GM23338 (cell line): ENCODE results near the gene SPDL1. TPM values are rescaled to one million over a fixed set of nuclear protein-coding genes. Genes with fewer than 3 reads are reported as not detected.

ENCODE experiments used
- ATAC-seq: fragments of 200-7000 bp; cut with Tn5 transposase; 3 replicates; pipeline ENCODE4 v1.9.1; 2020
- DNase-seq: peaks from one replicate; pipeline ENCODE4 v3.0.0-alpha.2; 2015; ENCODE audit warnings: low spot score
- H2AFZ ChIP-seq: fragments of 200-600 bp; sonication (generic); 2 replicates; pipeline ENCODE4 v1.8.0; 2016; ENCODE audit warnings: antibody characterized with exemption, mild to moderate bottlenecking, moderate library complexity
- H3F3A ChIP-seq: fragments of 200-600 bp; sonication (generic); replicated peaks from 2 replicates; pipeline ENCODE4 v1.8.0; 2017; ENCODE audit warnings: antibody characterized with exemption, mixed run types, low read depth
- H3K27ac ChIP-seq: fragments of 200-600 bp; sonication (generic); 2 replicates; pipeline ENCODE4 v1.6.1; 2016; ENCODE audit warnings: low read depth
- H3K27me3 ChIP-seq: fragments of 200-600 bp; sonication (generic); 2 replicates; pipeline ENCODE4 v1.8.0; 2016; ENCODE audit warnings: mild to moderate bottlenecking, mixed run types, moderate library complexity; ENCODE audit not compliant: insufficient read depth
- H3K36me3 ChIP-seq: fragments of 200-600 bp; sonication (generic); 2 replicates; pipeline ENCODE4 v1.8.0; 2016; ENCODE audit warnings: mild to moderate bottlenecking; ENCODE audit not compliant: insufficient read depth
- H3K4me1 ChIP-seq: fragments of 200-600 bp; sonication (generic); 2 replicates; pipeline ENCODE4 v1.8.0; 2016; ENCODE audit warnings: mild to moderate bottlenecking, moderate library complexity; ENCODE audit not compliant: insufficient read depth
- H3K4me2 ChIP-seq: fragments of 200-600 bp; sonication (generic); 2 replicates; pipeline ENCODE4 v1.7.1; 2017; ENCODE audit warnings: mixed run types
- H3K4me3 ChIP-seq: fragments of 200-600 bp; sonication (generic); 2 replicates; pipeline ENCODE4 v1.6.1; 2016; ENCODE audit warnings: mixed run types
- H3K79me2 ChIP-seq: fragments of 200-600 bp; sonication (generic); replicated peaks from 2 replicates; pipeline ENCODE4 v1.8.0; 2017; ENCODE audit warnings: mild to moderate bottlenecking; ENCODE audit not compliant: insufficient read depth
- H3K9me2 ChIP-seq: fragments of 200-600 bp; sonication (generic); 2 replicates; pipeline ENCODE4 v1.8.0; 2017; ENCODE audit not compliant: insufficient read depth
- H4K20me1 ChIP-seq: fragments of 200-600 bp; sonication (generic); replicated peaks from 2 replicates; pipeline ENCODE4 v1.8.0; 2017; ENCODE audit warnings: mild to moderate bottlenecking; ENCODE audit not compliant: insufficient read depth
- H3K27ac Mint-ChIP-seq: 2 replicates; pipeline ENCODE4 v1.8.0; 2020; ENCODE audit warnings: inconsistent platforms, mild to moderate bottlenecking, moderate library complexity, mixed read lengths
- H3K27me3 Mint-ChIP-seq: 3 replicates; pipeline ENCODE4 v1.8.0; 2022; ENCODE audit warnings: low read depth, mild to moderate bottlenecking, moderate library complexity, mixed read lengths, inconsistent platforms; ENCODE audit not compliant: insufficient read depth, poor library complexity
- H3K36me3 Mint-ChIP-seq: 3 replicates; pipeline ENCODE4 v1.8.0; 2021; ENCODE audit warnings: low read depth, mild to moderate bottlenecking, inconsistent platforms, moderate library complexity, mixed read lengths
- H3K4me1 Mint-ChIP-seq: 3 replicates; pipeline ENCODE4 v1.8.0; 2020; ENCODE audit warnings: mild to moderate bottlenecking, inconsistent platforms, mixed read lengths
- H3K4me3 Mint-ChIP-seq: 3 replicates; pipeline ENCODE4 v1.8.0; 2021; ENCODE audit warnings: moderate library complexity, mild to moderate bottlenecking, inconsistent platforms, mixed read lengths
- H3K9me3 Mint-ChIP-seq: 3 replicates; pipeline ENCODE4 v1.8.0; 2020; ENCODE audit warnings: moderate library complexity, mild to moderate bottlenecking, inconsistent platforms, mixed read lengths
- CREB1 ChIP-seq: fragments of 250-450 bp; sonication (Bioruptor Pico); IDR thresholded peaks from 2 replicates; pipeline ENCODE4 v1.5.0; 2020; ENCODE audit warnings: low read depth, mild to moderate bottlenecking, moderate library complexity
- CTCF ChIP-seq, 2 experiments: fragments of 200-600 bp in 1 of 2; sonication (generic) in 1 of 2; conservative IDR thresholded peaks; 2 replicates each; pipeline versions ENCODE4 v1.5.1 to v1.6.1; 2016 to 2017; ENCODE audit warnings: antibody characterized with exemption in 2 of 2, low read depth in 2 of 2, mild to moderate bottlenecking in 2 of 2, moderate library complexity in 1 of 2
- ETS1 ChIP-seq: IDR thresholded peaks from 2 replicates; pipeline ENCODE4 v1.6.1; 2016; ENCODE audit warnings: antibody characterized with exemption
- EZH2 ChIP-seq: fragments of 200-600 bp; sonication (generic); IDR thresholded peaks from one replicate; pipeline ENCODE4 v1.8.0; 2017; ENCODE audit warnings: antibody characterized with exemption, mild to moderate bottlenecking, low read depth; ENCODE audit not compliant: unreplicated experiment
- EZH2phosphoT487 ChIP-seq: fragments of 200-600 bp; sonication (generic); IDR thresholded peaks from one replicate; pipeline ENCODE4 v1.8.1; 2018; ENCODE audit warnings: antibody characterized with exemption; ENCODE audit not compliant: unreplicated experiment
- JUNB ChIP-seq: IDR thresholded peaks from one replicate; pipeline ENCODE4 v1.6.1; 2016; ENCODE audit warnings: antibody characterized with exemption; ENCODE audit not compliant: unreplicated experiment
- NANOG ChIP-seq: IDR thresholded peaks from 2 replicates; pipeline ENCODE4 v1.6.1; 2016; ENCODE audit warnings: antibody characterized with exemption, borderline replicate concordance
- POLR2AphosphoS5 ChIP-seq: IDR thresholded peaks from 2 replicates; pipeline ENCODE4 v1.6.1; 2016; ENCODE audit warnings: antibody characterized with exemption, low read depth
- REST ChIP-seq: IDR thresholded peaks from one replicate; pipeline ENCODE4 v1.6.1; 2018; ENCODE audit warnings: antibody characterized with exemption; ENCODE audit not compliant: unreplicated experiment
- STAT1 ChIP-seq: IDR thresholded peaks from one replicate; pipeline ENCODE4 v1.6.1; 2016; ENCODE audit warnings: antibody characterized with exemption; ENCODE audit not compliant: unreplicated experiment
- ZNF114 ChIP-seq: fragments of 250-450 bp; sonication (Bioruptor Pico); IDR thresholded peaks from 2 replicates; pipeline ENCODE4 v1.5.0; 2020; ENCODE audit warnings: mild to moderate bottlenecking, moderate library complexity
- polyA plus RNA-seq: library from polyadenylated mRNA; unstranded; fragments of >200 nt; fragmentation: Nextera tagmentation; extraction: Ambion mirVana; gene quantifications from 2 replicates; pipeline ENCODE4 v1.2.1, GENCODE V29; 2016
- total RNA-seq: library from RNA; depleted of rRNA; stranded (reverse); fragments of >200 nt; shearing (Covaris generic); gene quantifications from 2 replicates; pipeline ENCODE4 v1.2.3, GENCODE V29; 2014

The SPDL1 gene
- total and polyA plus RNA-seq, 2 experiments from 2014 or later: 76.9 to 79.6 TPM

GRCh38 chr5:169610606-169611005, 27.0 kb downstream of the SPDL1 start:
- no peaks in the 10 kb centered on the region for H3K79me2 ChIP-seq
- Mint-ChIP-seq H3K4me3 (no peak overlapping the region), H3K4me1 (no peaks in the 10 kb centered on the region), H3K36me3 (no peaks in the 10 kb centered on the region; the same call in 2 of the 3 replicates), H3K9me3 (peaks cover 12% of the 10 kb centered on the region; the same call in 2 of the 3 replicates), H3K27ac (no peak overlapping the region), H3K27me3 (peaks cover 2% of the 10 kb centered on the region)
- TF ChIP-seq STAT1: no peak
- no peak for TF ChIP-seq CTCF (conservative IDR thresholded peaks at IDR 0.05; ENCODE audit: low read depth in 2 of 2)
- no peak for TF ChIP-seq ETS1
- no peak for TF ChIP-seq CREB1 (CRISPR knock-in tag)
- no peak for TF ChIP-seq JUNB
- no peaks in the 10 kb centered on the region for H4K20me1 ChIP-seq
- H3K4me1 ChIP-seq: no peaks in the 10 kb centered on the region
- no peaks in the 10 kb centered on the region for H3K9me2 ChIP-seq
- H3K4me3 ChIP-seq: no peak overlapping the region
- no peaks in the 10 kb centered on the region for H3K36me3 ChIP-seq
- no peak overlapping the region for H3K27ac ChIP-seq
- no peaks in the 10 kb centered on the region for H3F3A ChIP-seq
- no peaks in the 10 kb centered on the region for H3K27me3 ChIP-seq
- no peak overlapping the region for H2AFZ ChIP-seq
- DNase-seq (no peak), ATAC-seq (no peak)
- H3K4me2 ChIP-seq: no peak overlapping the region

GRCh38 chr5:169615561-169615960, 32.0 kb downstream of the SPDL1 start:
- Histone ChIP-seq H3K36me3 (peaks cover 5% of the 10 kb centered on the region; the same call in 1 of the 2 replicates), H3K79me2 (no peaks in the 10 kb centered on the region), H3K27ac (no peak overlapping the region), H3K4me3 (no peak overlapping the region), H3F3A (no peaks in the 10 kb centered on the region), H2AFZ (no peak overlapping the region), H3K4me1 (no peaks in the 10 kb centered on the region), H4K20me1 (no peaks in the 10 kb centered on the region), H3K27me3 (no peaks in the 10 kb centered on the region), H3K9me2 (no peaks in the 10 kb centered on the region; the same call in 1 of the 2 replicates), H3K4me2 (no peak overlapping the region)
- Mint-ChIP-seq H3K27me3 (no peaks in the 10 kb centered on the region), H3K27ac (no peak overlapping the region), H3K4me1 (no peaks in the 10 kb centered on the region), H3K9me3 (peaks cover 28% of the 10 kb centered on the region; the same call in 2 of the 3 replicates), H3K36me3 (peaks cover 15% of the 10 kb centered on the region; the same call in 2 of the 3 replicates), H3K4me3 (no peak overlapping the region)
- DNase-seq: no peak
- ATAC-seq: no peak
- TF ChIP-seq STAT1 (no peak), JUNB (no peak), NANOG (no peak), CREB1 (CRISPR knock-in tag) (no peak), REST (no peak), ETS1 (no peak), EZH2phosphoT487 (no peak), POLR2AphosphoS5 (no peak), ZNF114 (CRISPR knock-in tag) (no peak), CTCF (conservative IDR thresholded peaks at IDR 0.05; ENCODE audit: low read depth in 2 of 2) (no peak), EZH2 (no peak)
